CD4-positive, CD25-positive, alpha-beta regulatory T cell (primary cell): ENCODE results near the gene MUC3A. TPM values are rescaled to one million over a fixed set of nuclear protein-coding genes. Genes with fewer than 3 reads are reported as not detected.
A peak's percentile ranks its signal among the peaks of the same experiment; 100 is the strongest.
"Not testable (repeated sequence)": the region's sequence is repeated elsewhere in the genome, so short reads cannot be mapped to it uniquely, and the experiment has no call there.

Source experiments
- ATAC-seq, 2 donors: fragments of 150-1000 bp; cut with Tn5 transposase; one replicate each; pipeline ENCODE4 v1.10.0; 2021; ENCODE audit warnings: low read depth in 2 of 2, moderate number of reproducible peaks in 2 of 2, moderate library complexity in 1 of 2
- DNase-seq, 3 donors: peaks; one replicate each; pipeline versions ENCODE4 v3.0.0 to v3.0.0-alpha.2; 2012 to 2022; ENCODE audit warnings: mixed read lengths in 1 of 3
- H3K27ac ChIP-seq: one replicate; pipeline ENCODE4 v1.7.0; 2013; ENCODE audit warnings: mild to moderate bottlenecking, low read length; ENCODE audit not compliant: insufficient read depth, poor library complexity, severe bottlenecking
- H3K27me3 ChIP-seq: one replicate; pipeline ENCODE4 v1.7.0; 2013; ENCODE audit warnings: low read length; ENCODE audit not compliant: control insufficient read depth, insufficient read depth
- H3K36me3 ChIP-seq: one replicate; pipeline ENCODE4 v1.7.0; 2013; ENCODE audit warnings: mild to moderate bottlenecking, low read length, moderate library complexity; ENCODE audit not compliant: control insufficient read depth, insufficient read depth
- H3K4me1 ChIP-seq: 2 replicates; pipeline ENCODE4 v1.7.0; 2013; ENCODE audit warnings: mild to moderate bottlenecking, low read length; ENCODE audit not compliant: insufficient read depth, control insufficient read depth, poor library complexity, severe bottlenecking
- H3K4me3 ChIP-seq: one replicate; pipeline ENCODE4 v1.7.0; 2013; ENCODE audit warnings: low read depth, mild to moderate bottlenecking, low read length, moderate library complexity
- H3K9me3 ChIP-seq, 2 experiments: 1 replicate in 1 of 2; 2 replicates in 1 of 2; pipeline ENCODE4 v1.7.0; 2013; ENCODE audit warnings: low read length in 2 of 2, mild to moderate bottlenecking in 1 of 2, moderate library complexity in 1 of 2; ENCODE audit not compliant: control insufficient read depth in 2 of 2
- H3K27ac Mint-ChIP-seq, 3 donors: one replicate each; pipeline ENCODE4 v1.8.0; 2020 to 2022; ENCODE audit warnings: mild to moderate bottlenecking in 3 of 3, mixed read lengths in 3 of 3, moderate library complexity in 2 of 3
- H3K27me3 Mint-ChIP-seq: one replicate; pipeline ENCODE4 v1.8.0; 2022; ENCODE audit warnings: mild to moderate bottlenecking, mixed read lengths
- H3K36me3 Mint-ChIP-seq: one replicate; pipeline ENCODE4 v1.8.0; 2020; ENCODE audit warnings: mixed read lengths
- H3K4me1 Mint-ChIP-seq, 4 donors: one replicate each; pipeline ENCODE4 v1.8.0; 2020 to 2022; ENCODE audit warnings: mixed read lengths in 4 of 4, mild to moderate bottlenecking in 1 of 4
- H3K4me3 Mint-ChIP-seq, 4 donors: one replicate each; pipeline ENCODE4 v1.8.0; 2020 to 2022; ENCODE audit warnings: mild to moderate bottlenecking in 4 of 4, mixed read lengths in 4 of 4, moderate library complexity in 3 of 4
- H3K9me3 Mint-ChIP-seq, 7 donors: one replicate each; pipeline ENCODE4 v1.8.0; 2020 to 2022; ENCODE audit warnings: mixed read lengths in 7 of 7, mild to moderate bottlenecking in 3 of 7, moderate library complexity in 2 of 7
- polyA plus RNA-seq, 4 donors: library from polyadenylated mRNA; unstranded; fragments of 300-500 nt; fragmentation: Illumina TruSeq; gene quantifications; one replicate each; pipeline ENCODE4 v1.2.3, GENCODE V29; 2021
- total RNA-seq: library from RNA; stranded (reverse); gene quantifications from one replicate; pipeline ENCODE4 v1.2.3, GENCODE V29; 2022

MUC3A gene
- total and polyA plus RNA-seq, 5 donors from 2014 or later: not detected

- not testable (repeated sequence) for ATAC-seq, H3K36me3 Mint-ChIP-seq, H3K4me1 ChIP-seq, H3K36me3 ChIP-seq, H3K27ac ChIP-seq, DNase-seq, H3K27me3 Mint-ChIP-seq, H3K27me3 ChIP-seq, H3K4me1 Mint-ChIP-seq, H3K9me3 Mint-ChIP-seq, H3K4me3 Mint-ChIP-seq, H3K9me3 ChIP-seq, H3K4me3 ChIP-seq, H3K27ac Mint-ChIP-seq
These were observed 49.2 kb downstream of the MUC3A start for GRCh38 chr7:100998530-100998929.

GRCh38 chr7:100999334-100999733 lies 50.0 kb downstream of the MUC3A start:
- not testable (repeated sequence) for H3K27ac ChIP-seq, H3K4me1 Mint-ChIP-seq, H3K27me3 ChIP-seq, H3K9me3 ChIP-seq, ATAC-seq, H3K27me3 Mint-ChIP-seq, H3K4me3 ChIP-seq, H3K4me1 ChIP-seq, DNase-seq, H3K9me3 Mint-ChIP-seq, H3K36me3 ChIP-seq, H3K4me3 Mint-ChIP-seq, H3K36me3 Mint-ChIP-seq, H3K27ac Mint-ChIP-seq

- H3K9me3 ChIP-seq, H3K36me3 ChIP-seq, H3K36me3 Mint-ChIP-seq, H3K27me3 ChIP-seq, H3K27ac ChIP-seq, ATAC-seq, H3K4me1 Mint-ChIP-seq, H3K4me3 Mint-ChIP-seq, H3K4me1 ChIP-seq, H3K27me3 Mint-ChIP-seq, H3K27ac Mint-ChIP-seq, DNase-seq, H3K9me3 Mint-ChIP-seq, H3K4me3 ChIP-seq: not testable (repeated sequence)
These were observed 50.7 kb downstream of the MUC3A start for GRCh38 chr7:101000025-101000424.

- not testable (repeated sequence) for ATAC-seq, H3K4me3 ChIP-seq, H3K36me3 Mint-ChIP-seq, H3K4me1 ChIP-seq, H3K27ac Mint-ChIP-seq, H3K27me3 ChIP-seq, DNase-seq, H3K36me3 ChIP-seq, H3K4me1 Mint-ChIP-seq, H3K4me3 Mint-ChIP-seq, H3K9me3 ChIP-seq, H3K27ac ChIP-seq, H3K9me3 Mint-ChIP-seq, H3K27me3 Mint-ChIP-seq
These were observed 53.0 kb downstream of the MUC3A start for GRCh38 chr7:101002333-101002732.

- not testable (repeated sequence) for DNase-seq, H3K36me3 ChIP-seq, H3K27ac Mint-ChIP-seq, H3K4me3 ChIP-seq, H3K27me3 ChIP-seq, H3K27me3 Mint-ChIP-seq, ATAC-seq, H3K27ac ChIP-seq, H3K4me1 Mint-ChIP-seq, H3K4me1 ChIP-seq, H3K9me3 ChIP-seq, H3K4me3 Mint-ChIP-seq, H3K9me3 Mint-ChIP-seq
- H3K36me3 Mint-ChIP-seq: peaks cover 22% of the 10 kb centered on the region
These were observed 58.0 kb downstream of the MUC3A start for GRCh38 chr7:101007361-101007760.

GRCh38 chr7:101009629-101010028 lies 60.3 kb downstream of the MUC3A start:
- no peaks in the 10 kb centered on the region for H3K27me3 Mint-ChIP-seq
- H3K4me3 Mint-ChIP-seq: no peak overlapping the region
- Histone ChIP-seq H3K36me3 (peaks cover 5% of the 10 kb centered on the region), H3K4me3 (no peak overlapping the region), H3K4me1 (no peaks in the 10 kb centered on the region), H3K27ac (no peak overlapping the region), H3K9me3 (no peaks in the 10 kb centered on the region), H3K27me3 (no peaks in the 10 kb centered on the region)
- peaks cover 0 to 5% (median 3%) of the 10 kb centered on the region in 4 donors for H3K4me1 Mint-ChIP-seq
- ATAC-seq (no peak), DNase-seq (no peak)
- no peak overlapping the region for H3K27ac Mint-ChIP-seq
- peaks cover 33% of the 10 kb centered on the region for H3K36me3 Mint-ChIP-seq
- peaks cover 0 to 4% (median 3%) of the 10 kb centered on the region in 7 donors for H3K9me3 Mint-ChIP-seq

- H3K36me3 ChIP-seq: peaks cover 5% of the 10 kb centered on the region
These were observed 63.6 kb downstream of the MUC3A start for GRCh38 chr7:101012931-101013330.

GRCh38 chr7:101015626-101016025 lies 66.3 kb downstream of the MUC3A start:
- Histone ChIP-seq H3K27me3 (no peaks in the 10 kb centered on the region), H3K9me3 (no peaks in the 10 kb centered on the region), H3K4me3 (no peak overlapping the region), H3K27ac (no peak overlapping the region), H3K4me1 (peaks cover 20% of the 10 kb centered on the region), H3K36me3 (peaks cover 5% of the 10 kb centered on the region)
- H3K4me3 Mint-ChIP-seq: peak overlapping the region; percentile 89 to 96 (median 92)
- DNase-seq (no peak), ATAC-seq (no peak)
- peaks cover 0 to 2% (median 0%) of the 10 kb centered on the region in 7 donors for H3K9me3 Mint-ChIP-seq
- no peaks in the 10 kb centered on the region for H3K27me3 Mint-ChIP-seq
- H3K36me3 Mint-ChIP-seq: peaks cover 26% of the 10 kb centered on the region
- H3K27ac Mint-ChIP-seq: peak overlapping the region in 2 of 3 donors; percentile 82 to 90
- peaks cover 0 to 37% (median 14%) of the 10 kb centered on the region in 4 donors for H3K4me1 Mint-ChIP-seq

More at GRCh38 chr7:101012931-101013330, 63.6 kb downstream of the MUC3A start:
- no peak overlapping the region for H3K4me3 ChIP-seq
- no peak overlapping the region for H3K27ac Mint-ChIP-seq
- no peaks in the 10 kb centered on the region for H3K27me3 ChIP-seq
- H3K36me3 Mint-ChIP-seq: peaks cover 38% of the 10 kb centered on the region
- H3K9me3 Mint-ChIP-seq: peaks cover 0 to 4% (median 0%) of the 10 kb centered on the region in 7 donors
- peak overlapping the region in 1 of 4 donors; percentile 77 for H3K4me3 Mint-ChIP-seq
- peaks cover 0 to 27% (median 13%) of the 10 kb centered on the region in 4 donors for H3K4me1 Mint-ChIP-seq
- H3K4me1 ChIP-seq: peaks cover 15% of the 10 kb centered on the region
- ATAC-seq (no peak), DNase-seq (no peak)
- no peak overlapping the region for H3K27ac ChIP-seq
- no peaks in the 10 kb centered on the region for H3K27me3 Mint-ChIP-seq
- H3K9me3 ChIP-seq: no peaks in the 10 kb centered on the region
